Measurements from ENCODE around the gene CCDC197.

DNA sequence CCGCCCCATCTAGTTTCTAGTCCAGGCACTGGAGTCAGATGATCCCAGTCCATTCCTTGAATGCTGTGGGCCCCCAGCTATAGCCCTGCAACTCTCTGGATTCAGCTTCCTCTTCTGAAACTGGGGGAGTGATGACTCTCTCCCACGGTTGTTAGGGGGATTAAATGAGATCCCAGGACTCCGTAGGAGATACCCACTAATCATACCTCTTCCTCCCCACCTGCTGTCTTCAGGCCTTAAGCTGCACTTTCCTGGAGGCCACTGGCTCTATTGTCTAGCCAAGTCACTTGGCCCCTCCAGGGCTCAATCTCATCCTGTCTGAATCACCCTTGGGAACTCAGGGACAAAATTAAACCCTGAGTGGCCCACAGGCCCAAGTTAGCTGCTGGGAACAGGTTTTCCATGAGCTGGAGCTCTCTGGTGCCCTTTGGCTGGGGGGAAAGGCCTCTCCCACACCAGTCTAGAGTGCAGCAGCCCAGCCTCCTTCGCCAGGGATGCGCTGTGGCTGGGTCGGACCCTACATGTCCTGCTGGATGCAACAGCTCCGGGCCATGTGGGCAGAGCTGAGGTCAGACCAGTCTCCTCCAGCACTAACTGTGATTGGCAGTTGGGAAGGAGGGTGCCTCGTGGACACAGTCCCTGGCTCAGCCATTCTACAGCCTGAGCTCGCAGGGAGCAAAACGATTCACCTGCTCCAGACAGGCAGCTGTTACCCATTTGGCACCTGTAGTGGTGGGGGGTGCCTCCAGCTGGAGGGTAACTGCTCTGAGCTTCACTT is 14.7 kb upstream of the CCDC197 start:
- TF ChIP-seq, protein P1, sequence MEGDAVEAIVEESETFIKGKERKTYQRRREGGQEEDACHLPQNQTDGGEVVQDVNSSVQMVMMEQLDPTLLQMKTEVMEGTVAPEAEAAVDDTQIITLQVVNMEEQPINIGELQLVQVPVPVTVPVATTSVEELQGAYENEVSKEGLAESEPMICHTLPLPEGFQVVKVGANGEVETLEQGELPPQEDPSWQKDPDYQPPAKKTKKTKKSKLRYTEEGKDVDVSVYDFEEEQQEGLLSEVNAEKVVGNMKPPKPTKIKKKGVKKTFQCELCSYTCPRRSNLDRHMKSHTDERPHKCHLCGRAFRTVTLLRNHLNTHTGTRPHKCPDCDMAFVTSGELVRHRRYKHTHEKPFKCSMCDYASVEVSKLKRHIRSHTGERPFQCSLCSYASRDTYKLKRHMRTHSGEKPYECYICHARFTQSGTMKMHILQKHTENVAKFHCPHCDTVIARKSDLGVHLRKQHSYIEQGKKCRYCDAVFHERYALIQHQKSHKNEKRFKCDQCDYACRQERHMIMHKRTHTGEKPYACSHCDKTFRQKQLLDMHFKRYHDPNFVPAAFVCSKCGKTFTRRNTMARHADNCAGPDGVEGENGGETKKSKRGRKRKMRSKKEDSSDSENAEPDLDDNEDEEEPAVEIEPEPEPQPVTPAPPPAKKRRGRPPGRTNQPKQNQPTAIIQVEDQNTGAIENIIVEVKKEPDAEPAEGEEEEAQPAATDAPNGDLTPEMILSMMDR (IDR thresholded peaks at IDR 0.05; ENCODE audit: low read length) = no peak
- no peak for TF ChIP-seq EZH2 (IDR thresholded peaks at IDR 0.05; ENCODE audit: borderline replicate concordance, low read length)

Data from OCI-LY1 (cell line).